ENCODE results near the gene TMEM161A.
"Not testable (repeated sequence)": the region's sequence is repeated elsewhere in the genome, so short reads cannot be mapped to it uniquely, and the experiment has no call there.

TMEM161A gene

DNA sequence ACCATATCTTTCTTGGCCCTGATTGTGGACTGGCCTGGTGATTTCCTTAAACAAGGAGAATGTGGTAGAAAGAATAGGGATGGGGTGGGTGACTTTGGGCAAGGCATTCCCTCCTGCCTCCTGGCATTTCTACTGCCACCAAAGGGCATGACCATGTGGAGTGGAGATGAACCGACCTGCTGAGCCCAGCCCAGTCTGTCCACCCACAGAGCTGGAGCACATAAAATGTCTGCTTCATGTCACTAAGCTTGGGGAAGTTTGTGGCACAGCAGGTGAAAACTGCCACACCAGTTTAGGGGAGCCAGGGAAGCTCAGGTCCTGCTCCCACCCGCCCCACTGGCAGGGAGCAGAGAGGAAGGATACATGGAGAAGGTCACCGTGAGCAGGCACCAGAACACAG, 6.3 kb downstream of the TMEM161A start:
- in situ Hi-C loops (cut with MboI; ENCODE audit: low sequenced_read_pairs): no loop called here

DNA sequence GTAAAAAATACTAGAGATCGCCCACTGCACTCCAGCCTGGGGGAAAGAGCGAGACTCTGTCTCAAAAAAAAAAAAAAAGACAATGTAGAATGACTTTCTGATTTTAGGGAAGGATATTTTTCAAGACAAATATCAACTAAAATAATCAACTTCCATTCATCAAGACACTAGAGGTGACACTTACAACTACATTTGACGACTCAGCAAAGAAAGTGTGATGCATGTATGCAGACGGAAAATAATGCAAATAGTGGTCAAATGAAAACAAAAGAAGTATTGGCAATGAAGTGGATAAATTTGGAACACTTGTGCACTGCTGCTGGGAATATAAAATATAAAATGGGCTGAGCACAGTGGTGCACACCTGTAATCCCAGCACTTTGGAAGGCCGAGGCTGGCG, 12.2 kb downstream of the TMEM161A start:
- in situ Hi-C loops (cut with MboI; ENCODE audit: low sequenced_read_pairs): no loop called here

DNA sequence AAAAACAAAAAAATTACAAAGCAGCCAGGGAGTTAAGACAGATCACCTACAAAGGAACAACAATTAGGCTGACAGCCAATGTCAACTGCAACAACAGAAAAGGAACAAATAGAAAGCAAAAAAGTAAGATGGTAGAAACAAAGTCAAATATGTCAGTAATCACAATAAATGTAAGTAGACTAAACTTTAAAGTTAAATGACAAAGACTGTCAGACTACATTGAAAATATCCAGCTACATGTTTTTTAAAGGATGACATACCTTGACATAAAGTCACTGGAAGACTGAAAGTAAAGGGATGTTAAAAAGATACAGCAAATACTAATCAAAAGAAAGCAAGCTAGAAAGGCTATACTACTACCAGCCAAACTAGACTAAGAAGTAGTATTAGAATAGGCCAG, 14.9 kb downstream of the TMEM161A start:
- in situ Hi-C loops (cut with MboI; ENCODE audit: low sequenced_read_pairs): no loop called here

DNA sequence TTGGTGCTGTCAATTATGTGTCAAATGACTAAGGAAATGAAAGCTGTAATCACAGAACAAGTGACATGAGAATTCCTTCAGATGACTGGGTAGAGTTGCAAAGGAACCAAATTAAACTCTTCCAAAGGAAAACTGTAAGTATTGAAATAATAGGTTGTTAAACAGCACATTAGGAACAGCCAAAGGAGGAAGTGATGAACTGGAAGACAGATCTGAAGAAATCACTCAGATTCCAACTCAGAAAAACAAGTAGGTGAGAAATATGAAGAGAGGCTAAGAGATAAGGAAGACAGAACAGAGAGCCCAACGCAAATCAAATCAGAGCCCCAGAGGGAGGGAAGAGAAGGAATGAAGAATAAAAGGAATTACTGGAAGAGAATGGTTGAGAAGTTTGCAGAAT, 15.4 kb downstream of the TMEM161A start:
- in situ Hi-C loops (cut with MboI; ENCODE audit: low sequenced_read_pairs): no loop called here

DNA sequence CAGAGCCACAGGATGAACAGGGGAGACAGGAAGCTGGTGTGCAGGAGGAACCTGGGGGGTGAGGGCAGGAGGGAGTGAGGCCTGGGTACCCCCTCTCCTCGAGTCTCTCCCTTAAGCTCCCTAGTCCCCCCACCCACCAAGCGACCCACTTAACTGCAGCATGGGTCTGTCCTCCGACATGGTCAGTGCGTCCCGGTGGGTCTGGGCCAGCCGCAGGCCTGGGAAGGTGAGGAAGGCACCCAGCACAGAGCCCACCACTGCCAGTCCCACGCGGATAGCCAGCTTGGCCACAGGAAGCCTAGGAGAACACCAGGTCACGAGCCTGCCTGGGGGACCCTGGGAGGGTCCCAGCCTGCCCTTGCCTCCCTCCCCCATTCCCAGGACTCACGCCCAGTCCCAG, 16.9 kb downstream of the TMEM161A start:
- in situ Hi-C loops (cut with MboI; ENCODE audit: low sequenced_read_pairs): no loop called here

DNA sequence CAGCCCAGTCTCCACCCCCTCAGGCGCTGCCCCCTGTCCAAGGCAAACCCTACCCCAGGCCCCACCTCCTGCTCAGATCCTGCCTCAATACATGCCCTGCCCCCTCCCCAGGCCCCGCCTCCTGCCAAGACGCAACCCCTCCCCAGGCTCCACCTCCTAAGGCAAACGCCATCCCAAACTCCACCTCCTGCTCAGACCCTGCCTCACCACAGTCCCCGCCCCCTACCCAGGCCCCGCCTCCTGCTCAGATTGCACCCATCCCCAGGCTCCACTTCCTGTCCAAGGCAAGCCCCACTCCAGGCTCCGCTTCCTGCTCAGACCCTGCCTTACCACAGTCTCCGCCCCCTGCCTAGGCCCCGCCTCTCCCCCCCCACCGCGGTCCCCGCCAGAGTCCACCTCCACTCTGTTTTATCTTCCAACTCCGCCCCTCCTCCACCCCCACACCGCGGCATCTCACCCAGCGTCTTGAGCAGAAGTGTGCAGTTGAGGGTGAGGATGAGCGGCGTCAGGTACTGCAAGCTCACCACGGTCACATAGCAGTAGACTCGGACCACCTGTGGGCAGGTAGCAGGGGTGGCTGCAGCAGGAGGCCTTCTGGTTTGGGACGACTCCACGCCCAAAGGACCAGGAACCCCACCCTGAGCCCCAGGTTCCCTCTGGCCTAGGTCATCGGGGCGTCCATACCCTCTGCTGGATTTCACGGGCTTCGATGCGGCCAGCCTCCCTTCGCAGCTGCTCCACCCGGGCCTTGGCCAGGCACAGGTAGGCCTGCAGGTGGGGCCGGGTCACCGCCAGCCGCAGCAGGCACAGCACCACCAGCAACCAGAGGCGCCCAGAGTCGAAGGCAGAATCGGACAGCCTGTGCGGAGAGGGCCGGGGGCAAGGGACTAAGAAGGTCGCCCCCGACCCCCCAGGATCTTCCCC, 17.7 kb downstream of the TMEM161A start:
- in situ Hi-C loops (cut with MboI; ENCODE audit: low sequenced_read_pairs): no loop called here

DNA sequence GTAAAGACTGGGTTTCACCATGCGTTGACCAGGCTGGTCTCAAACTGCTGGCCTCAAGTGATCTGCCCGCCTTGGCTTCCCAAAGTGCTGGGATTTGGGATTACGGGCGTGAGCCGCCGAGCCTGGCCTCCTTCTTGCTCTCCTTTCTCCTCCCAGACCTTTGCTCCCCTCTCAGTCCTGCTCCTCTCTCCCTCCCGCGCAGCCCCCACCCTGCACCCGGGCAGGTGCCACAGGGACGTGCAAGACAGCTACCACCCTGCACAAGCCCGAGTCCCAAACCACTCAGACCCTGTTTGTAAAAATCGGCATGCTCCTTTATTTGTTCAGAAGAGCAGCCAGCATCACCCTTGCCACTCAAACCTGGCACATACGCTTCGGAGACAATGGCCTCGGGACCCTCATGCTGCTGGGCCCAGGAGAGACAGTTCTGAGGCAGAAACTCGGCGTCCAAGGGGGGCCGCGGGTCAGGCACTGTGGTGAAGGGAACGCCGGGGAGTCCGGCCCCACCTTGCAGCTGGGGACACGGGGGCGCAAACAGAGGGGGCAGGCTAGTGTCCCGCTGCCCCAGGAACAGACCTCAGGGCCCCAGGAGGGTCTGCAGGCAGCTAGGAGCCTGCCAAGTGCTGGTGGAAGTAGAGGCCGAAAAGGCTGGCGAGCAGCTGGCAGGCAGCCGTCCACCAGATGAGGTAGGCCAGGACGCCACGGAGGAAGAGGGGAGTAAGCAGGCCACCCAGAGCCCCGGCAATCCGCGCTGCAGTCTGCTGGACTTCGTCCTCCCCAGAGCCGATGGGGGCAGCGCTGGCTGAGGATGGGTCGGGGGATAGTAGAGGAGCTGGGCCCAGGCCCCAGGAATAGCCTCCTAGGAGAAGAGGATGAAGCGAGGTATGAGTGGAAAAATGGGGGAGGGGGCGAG, 18.7 kb downstream of the TMEM161A start:
- in situ Hi-C loops (cut with MboI; ENCODE audit: low sequenced_read_pairs): no loop called here

DNA sequence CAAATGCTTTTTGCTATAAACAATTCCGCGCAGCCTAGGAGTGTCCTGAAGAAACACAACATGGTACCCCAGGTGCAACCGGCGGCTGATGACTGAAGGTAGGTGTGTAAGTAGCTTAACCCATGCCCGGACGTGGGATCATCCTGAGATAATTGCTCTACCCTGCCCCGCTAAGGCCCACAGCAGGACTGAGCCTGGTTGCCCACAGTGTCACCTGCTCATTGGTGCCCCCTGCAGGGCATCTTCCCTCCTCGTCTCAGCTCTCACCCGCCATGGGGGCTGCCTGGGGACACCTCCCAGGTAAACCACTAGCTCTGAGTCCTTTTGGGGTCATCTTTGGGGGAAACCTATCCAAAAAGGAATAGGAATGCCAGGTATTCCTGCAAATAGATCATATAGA, 22.3 kb downstream of the TMEM161A start:
- in situ Hi-C loops (cut with MboI; ENCODE audit: low sequenced_read_pairs): no loop called here

DNA sequence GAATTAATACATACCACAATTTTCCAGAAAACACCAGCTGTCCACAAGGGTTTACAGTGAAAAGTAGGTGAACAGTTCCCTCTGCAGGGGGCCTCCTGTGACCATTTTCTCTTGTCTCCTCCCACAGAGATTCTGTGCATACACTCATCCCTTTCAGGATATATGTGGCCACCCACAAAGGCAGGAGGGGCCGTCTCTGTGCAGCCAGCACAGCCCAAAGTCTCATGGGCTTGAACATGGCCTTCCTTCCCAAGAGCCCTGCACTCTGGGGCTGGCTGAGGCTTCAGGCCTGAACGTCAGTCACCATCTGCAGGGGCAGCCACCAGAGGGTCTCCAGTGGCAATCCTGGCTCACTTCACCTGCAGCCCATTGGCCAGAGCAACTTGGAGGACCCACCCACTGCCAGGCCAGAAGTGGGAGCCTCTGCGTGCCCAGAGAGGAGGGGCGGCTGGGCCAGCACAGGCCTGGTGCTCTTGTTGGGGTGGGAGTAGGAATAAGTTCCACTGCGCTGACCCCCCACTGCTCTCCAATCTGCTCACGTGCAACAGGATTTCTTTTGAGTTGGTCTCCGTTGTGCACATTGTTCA, 25.1 kb downstream of the TMEM161A start:
- in situ Hi-C loops (cut with MboI; ENCODE audit: low sequenced_read_pairs): no loop called here

DNA sequence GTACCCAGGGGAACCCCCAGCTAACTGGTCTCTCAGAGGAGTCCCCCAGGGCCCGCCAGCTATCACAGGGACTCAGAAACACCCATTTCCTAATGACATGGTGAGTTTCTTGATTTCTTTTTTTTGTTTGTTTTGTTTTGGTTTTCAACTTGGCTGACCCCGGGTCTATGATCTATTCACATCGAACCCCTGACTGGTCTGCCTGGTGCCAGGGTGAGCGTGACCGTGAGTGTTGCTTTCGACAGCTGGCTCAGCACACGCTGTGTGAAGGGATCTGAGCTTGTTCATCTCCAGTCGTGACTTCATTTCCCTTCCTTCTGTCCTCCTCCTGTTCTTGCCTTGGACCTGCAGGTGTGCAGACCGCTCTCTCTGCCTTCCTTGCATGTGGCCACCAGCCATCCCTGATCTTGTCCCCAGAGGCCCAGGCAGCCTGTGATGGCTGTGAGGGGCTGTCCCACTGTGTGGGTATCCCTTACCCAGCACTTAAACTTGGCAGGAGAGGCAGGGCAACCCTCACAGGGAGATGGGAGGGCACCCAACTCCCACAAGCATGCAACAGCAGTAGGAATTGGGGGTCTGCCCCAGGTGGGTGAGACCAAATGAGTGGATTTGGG, 26.2 kb downstream of the TMEM161A start:
- in situ Hi-C loops (cut with MboI; ENCODE audit: low sequenced_read_pairs): no loop called here

DNA sequence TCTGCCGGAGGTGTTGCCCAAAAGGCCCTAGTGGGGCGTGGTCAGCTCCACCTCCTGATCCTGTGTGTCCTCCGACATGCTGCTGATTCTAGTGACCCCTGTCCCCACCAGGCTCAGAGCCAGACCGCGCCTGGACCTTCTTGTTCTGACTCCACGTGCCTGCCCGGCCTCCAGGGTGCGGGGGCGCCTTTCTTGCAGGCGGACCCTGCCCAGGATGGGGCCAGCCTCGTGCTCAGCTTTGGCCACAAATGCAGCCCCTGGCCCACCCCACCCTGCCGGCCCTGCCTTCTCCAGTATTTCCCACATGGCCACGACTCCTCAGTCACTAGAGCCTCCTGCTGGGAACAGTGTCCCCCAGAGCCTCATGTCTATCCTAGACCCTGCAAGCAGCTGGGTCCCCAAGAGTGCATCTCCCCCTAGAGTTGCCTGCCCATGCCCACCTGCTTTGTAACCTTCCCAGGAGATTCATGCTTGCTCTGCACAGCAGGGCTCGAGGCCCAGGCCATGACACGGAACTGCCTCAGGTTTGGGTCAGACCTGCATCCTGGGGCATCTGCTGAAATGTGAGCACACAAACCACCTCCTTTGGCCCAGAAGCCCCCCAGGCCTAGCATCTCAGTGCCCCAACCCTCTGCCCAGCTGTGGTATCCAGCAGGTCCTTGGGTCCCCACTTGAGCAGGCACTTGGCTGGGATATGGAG, 27.0 kb downstream of the TMEM161A start:
- in situ Hi-C loops (cut with MboI; ENCODE audit: low sequenced_read_pairs): no loop called here

DNA sequence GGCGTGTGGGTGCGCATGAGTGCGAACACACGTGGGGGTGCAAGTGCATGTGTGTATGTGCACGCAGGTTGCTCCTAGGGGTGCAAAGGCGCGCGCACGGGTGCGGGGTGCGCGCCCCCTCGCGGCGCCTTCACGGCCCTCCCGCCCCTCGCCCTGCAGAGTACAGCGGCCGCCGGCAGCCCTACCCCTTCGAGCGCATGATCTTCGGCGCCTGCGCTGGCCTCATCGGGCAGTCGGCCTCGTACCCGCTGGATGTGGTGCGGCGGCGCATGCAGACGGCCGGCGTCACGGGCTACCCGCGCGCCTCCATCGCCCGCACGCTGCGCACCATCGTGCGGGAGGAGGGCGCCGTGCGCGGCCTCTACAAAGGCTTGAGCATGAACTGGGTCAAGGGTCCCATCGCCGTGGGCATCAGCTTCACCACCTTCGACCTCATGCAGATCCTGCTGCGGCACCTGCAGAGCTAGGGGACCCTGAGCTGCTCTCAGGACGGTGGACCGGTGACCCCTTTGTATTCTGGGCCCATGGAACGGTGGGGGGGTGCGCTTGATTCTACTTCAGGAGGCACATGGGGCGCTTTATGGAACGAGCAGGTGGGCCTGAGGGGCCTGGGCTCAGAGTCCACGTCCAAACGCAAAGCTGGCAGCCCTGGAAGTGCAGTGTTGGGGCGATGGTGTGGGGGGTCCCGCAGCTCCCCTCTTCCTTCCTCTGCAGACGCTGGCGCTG, 27.7 kb downstream of the TMEM161A start:
- in situ Hi-C loops (cut with MboI; ENCODE audit: low sequenced_read_pairs): no loop called here

DNA sequence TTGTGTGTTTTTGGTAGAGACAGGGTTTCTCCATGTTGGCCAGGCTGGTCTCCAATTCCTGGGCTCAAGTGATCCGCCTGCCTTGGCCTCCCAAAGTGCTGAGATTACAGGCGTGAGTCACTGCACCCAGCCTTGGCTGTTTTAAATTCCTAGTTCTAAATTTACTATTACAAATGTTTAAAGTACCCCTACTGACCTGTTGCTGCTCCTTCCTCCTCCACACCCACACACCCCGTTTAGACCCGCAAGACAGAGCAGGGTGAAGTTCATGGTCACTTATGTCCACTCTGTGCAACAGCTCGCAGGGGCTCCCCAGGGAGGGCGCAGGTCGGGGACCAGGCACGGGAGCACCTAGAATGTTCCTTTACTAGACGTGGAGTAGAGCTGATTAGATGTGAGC, 28.7 kb downstream of the TMEM161A start:
- in situ Hi-C loops (cut with MboI; ENCODE audit: low sequenced_read_pairs): no loop called here

DNA sequence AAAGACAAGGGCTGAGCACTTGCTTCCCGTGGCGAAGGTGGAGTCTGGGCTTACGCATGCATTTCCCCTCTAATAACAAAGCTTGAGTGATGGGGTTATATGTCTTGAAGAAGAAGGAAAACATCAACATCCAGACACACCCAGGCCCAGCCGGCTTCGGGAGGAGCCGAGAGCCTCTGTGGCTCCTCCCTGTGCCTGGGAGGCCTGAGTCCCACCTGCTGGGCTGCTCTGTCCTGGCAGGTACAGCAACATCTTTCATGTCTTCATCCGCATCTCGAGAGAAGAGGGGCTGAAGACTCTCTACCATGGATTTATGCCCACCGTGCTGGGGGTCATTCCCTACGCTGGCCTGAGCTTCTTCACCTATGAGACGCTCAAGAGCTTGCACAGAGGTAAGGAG, 30.6 kb downstream of the TMEM161A start:
- in situ Hi-C loops (cut with MboI; ENCODE audit: low sequenced_read_pairs): no loop called here

DNA sequence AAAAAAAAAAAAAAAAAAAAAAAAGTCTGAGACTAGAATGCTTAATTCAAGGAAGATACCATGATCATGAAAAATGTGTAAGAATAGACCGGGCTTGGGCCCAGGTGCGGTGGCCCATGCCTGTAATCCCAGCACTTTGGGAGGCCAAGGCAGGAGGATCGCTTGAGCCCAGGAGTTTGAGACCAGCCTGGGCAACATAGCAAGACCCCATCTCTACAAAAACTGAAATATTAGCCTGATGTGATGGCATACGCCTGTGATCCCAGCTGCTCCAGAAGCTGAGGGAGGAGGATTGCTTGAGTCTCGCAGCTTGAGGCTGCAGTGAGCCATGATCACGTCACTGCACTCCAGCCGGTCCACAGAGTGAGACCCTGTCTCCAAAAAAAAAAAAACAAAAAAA, 31.3 kb downstream of the TMEM161A start:
- in situ Hi-C loops (cut with MboI; ENCODE audit: low sequenced_read_pairs): not testable (repeated sequence)

DNA sequence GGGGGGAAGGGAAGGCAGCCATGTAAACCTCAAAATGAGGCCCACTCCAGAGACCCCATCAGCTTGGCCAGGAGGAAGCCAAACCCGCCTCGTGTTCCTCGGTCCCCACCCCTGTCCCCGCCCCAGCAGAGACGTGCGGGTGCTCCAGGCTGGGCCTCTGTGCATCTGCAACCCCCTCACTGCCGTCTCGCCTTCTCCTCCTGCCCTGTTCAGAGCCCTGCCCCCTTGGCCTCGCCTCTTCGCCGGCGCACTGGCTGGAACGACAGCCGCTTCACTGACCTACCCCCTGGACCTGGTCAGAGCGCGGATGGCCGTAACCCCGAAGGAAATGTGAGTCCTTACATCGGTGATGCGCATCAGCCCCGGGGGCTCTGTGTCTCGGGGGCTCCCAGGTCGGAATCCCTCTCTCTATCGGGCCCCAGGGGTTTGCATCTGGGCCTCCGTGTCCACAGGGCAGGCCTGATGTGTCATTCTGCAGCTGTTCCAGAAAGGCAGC, 32.2 kb downstream of the TMEM161A start:
- in situ Hi-C loops (cut with MboI; ENCODE audit: low sequenced_read_pairs): no loop called here

DNA sequence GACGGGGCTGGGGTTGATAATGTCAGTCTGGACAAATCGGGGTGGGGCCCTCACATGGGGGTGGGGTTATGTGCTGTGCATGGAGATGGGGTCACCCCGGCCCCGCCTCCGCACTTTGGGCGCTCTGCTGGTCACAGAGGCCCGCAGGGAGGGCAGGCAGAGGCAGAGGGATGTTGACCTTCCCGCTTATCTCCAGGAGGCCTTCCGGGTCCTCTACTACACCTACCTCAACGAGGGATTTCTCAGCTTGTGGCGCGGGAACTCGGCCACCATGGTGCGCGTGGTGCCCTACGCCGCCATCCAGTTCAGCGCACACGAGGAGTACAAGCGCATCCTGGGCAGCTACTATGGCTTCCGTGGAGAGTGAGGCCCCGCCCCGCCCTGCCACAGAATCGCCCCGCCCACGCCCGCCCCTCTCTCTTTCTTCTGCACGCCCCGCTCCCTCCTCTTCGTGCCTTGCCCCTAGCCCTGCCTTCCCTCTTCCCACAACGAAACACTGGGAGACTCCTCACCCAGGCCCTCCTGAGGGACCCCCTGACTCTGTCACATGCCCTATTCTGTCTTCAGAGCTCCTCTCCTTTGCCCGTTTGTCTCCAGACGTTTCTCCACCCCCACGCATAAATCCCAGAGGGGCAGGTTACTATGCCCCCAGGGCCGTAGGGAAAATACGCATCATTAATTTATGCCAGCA, 32.8 kb downstream of the TMEM161A start:
- in situ Hi-C loops (cut with MboI; ENCODE audit: low sequenced_read_pairs): no loop called here

DNA sequence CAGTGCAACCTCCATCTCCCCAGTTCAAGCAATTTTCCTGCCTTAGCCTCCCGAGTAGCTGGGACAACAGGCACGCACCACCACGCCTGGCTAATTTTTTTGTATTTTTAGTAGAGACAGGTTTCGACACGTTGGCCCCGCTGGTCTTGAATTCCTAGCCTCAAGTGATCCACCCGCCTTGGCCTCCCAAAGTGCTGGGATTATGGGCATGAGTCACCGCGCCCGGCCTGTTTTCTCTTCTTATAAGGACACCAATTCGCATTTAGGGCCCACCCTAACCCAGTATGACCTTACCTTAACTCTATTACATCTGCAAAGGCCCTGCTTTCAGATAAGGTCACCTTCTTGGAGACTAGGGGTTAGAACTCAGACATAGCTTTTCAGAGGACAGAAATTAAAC, 35.1 kb downstream of the TMEM161A start:
- in situ Hi-C loops (cut with MboI; ENCODE audit: low sequenced_read_pairs): no loop called here

DNA sequence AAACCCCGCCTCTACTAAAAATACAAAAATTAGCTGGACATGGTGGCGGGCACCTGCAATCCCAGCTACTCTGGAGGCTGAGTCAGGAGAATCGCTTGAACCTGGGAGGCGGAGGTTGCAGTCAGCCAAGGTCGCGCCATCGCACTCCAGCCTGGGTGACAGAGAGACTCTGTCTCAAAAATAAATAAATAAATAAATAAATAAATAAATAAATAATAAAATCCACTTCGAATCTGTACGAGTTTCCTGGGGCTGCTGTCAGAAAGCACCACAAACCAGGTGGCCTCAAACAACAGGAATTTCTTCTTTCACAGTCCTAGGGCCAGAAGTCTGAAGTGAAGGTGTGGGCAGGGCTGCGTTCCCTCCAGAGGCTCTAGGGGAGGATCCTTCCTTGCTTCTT, 35.7 kb downstream of the TMEM161A start:
- in situ Hi-C loops (cut with MboI; ENCODE audit: low sequenced_read_pairs): not testable (repeated sequence)
